NB4 (cell line): ENCODE measurements around the gene SERPINI2.
"Not testable (repeated sequence)": the region's sequence is repeated elsewhere in the genome, so short reads cannot be mapped to it uniquely, and the experiment has no call there.

Source experiments
- DNase-seq: peaks from one replicate; pipeline ENCODE4 v3.0.0; 2010; ENCODE audit warnings: low read depth
- H3K4me3 ChIP-seq: one replicate; pipeline ENCODE4 v1.5.1; 2011; ENCODE audit warnings: mild to moderate bottlenecking, low read depth, low read length, moderate library complexity
- MYC ChIP-seq: IDR thresholded peaks from 2 replicates; pipeline ENCODE4 v1.6.1; 2011; ENCODE audit warnings: low read depth, low read length
- POLR2A ChIP-seq: IDR thresholded peaks from 2 replicates; pipeline ENCODE4 v1.6.1; 2011; ENCODE audit warnings: mild to moderate bottlenecking; ENCODE audit not compliant: insufficient read length; ENCODE audit errors: extremely low read depth
- TF ChIP-seq, protein P1 (sequence below): IDR thresholded peaks from one replicate; pipeline ENCODE4 v1.5.1; 2012; ENCODE audit warnings: low read depth, low read length
- TF ChIP-seq, protein P2 (sequence below): IDR thresholded peaks from 2 replicates; pipeline ENCODE4 v1.6.1; 2011; ENCODE audit warnings: low read depth, low read length

Gene SERPINI2

DNA sequence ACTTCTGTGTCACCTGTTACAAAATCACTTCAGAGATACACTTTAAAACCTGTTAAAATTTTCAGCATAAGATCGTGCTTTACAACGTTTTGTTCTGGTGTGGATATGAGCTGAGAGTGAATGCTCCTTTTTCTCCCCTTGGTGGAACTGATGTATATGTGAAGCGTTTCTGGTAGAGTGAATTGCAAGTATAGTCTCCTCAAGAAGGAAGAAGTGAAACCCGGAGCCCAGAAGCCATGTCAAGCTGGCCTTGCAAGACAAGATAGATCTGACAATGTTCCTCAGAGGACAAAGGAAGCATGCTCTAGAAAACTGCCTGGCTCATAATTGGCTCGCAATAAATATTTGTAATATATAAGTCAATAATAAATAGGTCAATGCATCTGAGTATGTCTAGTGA, 23.6 kb downstream of the SERPINI2 start:
- H3K4me3 ChIP-seq, result no peak overlapping the region
- DNase-seq, result no peak
- TF ChIP-seq POLR2A (no peak), MYC (no peak)
- TF ChIP-seq, protein P1, sequence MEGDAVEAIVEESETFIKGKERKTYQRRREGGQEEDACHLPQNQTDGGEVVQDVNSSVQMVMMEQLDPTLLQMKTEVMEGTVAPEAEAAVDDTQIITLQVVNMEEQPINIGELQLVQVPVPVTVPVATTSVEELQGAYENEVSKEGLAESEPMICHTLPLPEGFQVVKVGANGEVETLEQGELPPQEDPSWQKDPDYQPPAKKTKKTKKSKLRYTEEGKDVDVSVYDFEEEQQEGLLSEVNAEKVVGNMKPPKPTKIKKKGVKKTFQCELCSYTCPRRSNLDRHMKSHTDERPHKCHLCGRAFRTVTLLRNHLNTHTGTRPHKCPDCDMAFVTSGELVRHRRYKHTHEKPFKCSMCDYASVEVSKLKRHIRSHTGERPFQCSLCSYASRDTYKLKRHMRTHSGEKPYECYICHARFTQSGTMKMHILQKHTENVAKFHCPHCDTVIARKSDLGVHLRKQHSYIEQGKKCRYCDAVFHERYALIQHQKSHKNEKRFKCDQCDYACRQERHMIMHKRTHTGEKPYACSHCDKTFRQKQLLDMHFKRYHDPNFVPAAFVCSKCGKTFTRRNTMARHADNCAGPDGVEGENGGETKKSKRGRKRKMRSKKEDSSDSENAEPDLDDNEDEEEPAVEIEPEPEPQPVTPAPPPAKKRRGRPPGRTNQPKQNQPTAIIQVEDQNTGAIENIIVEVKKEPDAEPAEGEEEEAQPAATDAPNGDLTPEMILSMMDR, result no peak
- TF ChIP-seq, protein P2, sequence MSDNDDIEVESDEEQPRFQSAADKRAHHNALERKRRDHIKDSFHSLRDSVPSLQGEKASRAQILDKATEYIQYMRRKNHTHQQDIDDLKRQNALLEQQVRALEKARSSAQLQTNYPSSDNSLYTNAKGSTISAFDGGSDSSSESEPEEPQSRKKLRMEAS, result no peak

DNA sequence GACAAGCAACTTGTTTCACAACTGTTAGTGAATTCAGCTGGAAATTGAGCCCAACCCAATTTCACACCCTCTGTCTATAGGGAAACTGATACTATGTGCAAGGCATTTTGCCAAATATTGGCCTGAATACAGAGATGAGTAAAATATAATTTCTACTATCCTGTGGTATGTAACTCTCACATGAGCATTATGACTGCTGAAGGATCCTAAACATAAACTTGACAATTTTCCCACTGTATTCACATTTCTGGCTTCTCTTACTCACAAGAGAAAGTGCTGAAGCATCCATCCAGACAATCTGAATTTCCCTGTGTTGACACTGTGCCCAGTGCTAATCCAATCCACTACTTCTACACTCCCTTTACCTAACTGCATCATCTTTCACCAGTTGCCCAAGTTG, 28.4 kb downstream of the SERPINI2 start:
- no peak overlapping the region for H3K4me3 ChIP-seq
- TF ChIP-seq MYC, result no peak
- TF ChIP-seq, protein P1, result no peak
- TF ChIP-seq, protein P2, result no peak
- no peak for TF ChIP-seq POLR2A
- no peak for DNase-seq

DNA sequence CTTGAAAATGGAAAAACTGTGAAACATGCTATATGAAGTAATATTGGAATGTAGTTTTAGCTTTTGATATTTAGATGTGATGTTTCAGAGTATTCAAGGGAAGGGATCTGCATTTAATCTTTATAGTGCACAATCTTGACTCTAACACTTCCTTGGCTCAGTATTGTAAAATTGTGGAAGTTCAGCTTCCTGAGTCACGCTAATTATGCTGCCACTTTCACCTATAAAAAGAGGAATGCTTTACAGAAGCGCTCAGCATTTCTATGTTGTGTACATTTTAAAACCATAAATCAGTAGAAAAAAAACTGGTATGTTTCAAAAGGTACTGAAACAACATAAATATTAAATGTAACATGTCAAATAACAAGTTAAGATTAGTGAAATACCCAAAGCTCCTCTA, 32.6 kb downstream of the SERPINI2 start:
- no peak overlapping the region for H3K4me3 ChIP-seq
- TF ChIP-seq, protein P2, result no peak
- no peak for TF ChIP-seq POLR2A
- TF ChIP-seq MYC, result no peak
- TF ChIP-seq, protein P1, result no peak
- no peak for DNase-seq

DNA sequence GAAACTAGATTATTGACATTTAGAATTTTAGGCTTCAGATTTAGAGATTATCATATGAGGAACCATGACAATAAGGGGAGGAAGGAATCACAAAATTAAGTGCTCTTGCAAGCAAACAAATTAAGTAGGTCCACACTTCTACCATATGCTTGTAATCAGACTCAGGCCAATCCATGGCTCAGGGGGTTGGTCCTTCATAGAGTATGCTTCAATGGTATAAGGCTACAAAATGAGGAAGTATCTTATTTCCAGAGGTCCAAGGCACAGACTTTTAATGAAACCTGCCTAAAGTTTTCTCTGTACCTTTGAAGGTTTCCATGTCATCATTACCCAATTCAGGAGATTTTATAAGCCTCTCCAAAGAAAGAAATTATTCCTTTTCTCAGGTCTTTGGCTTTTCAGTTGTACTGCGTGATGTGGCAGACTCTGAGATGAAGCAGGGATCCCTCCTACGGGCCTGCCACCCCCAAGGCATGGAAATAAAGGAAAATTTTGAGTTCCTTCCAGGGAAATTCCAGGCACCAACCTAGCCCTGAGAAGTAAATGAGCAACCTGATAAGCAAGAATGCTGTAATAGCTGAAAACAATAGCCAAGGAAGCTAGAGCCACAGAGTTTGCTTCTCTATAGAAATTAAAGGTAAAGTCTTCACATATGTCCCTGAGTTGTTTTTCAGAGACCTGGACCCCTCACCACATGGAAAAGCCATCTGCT, 36.3 kb downstream of the SERPINI2 start:
- TF ChIP-seq MYC (no peak), POLR2A (no peak)
- TF ChIP-seq, protein P1, result no peak
- TF ChIP-seq, protein P2, result no peak
- H3K4me3 ChIP-seq, result no peak overlapping the region
- DNase-seq, result peak; percentile 4

DNA sequence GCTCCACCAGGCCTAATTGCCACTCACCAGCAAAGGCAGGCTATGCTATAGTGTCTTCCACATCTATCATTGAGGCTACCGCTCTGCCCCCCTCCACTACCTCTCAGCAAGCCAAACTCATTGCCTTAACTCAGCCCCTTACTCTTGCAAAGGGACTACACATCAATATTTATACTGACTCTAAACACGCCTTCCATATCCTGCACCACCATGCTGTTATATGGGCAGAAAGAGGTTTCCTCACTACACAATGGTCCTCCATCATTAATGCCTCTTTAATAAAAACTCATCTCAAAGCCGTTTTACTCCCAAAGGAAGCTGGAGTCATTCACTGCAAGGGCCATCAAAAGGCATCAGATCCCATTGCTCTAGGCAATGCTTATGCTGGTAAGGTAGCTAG, 46.9 kb downstream of the SERPINI2 start:
- not testable (repeated sequence) for H3K4me3 ChIP-seq, DNase-seq

DNA sequence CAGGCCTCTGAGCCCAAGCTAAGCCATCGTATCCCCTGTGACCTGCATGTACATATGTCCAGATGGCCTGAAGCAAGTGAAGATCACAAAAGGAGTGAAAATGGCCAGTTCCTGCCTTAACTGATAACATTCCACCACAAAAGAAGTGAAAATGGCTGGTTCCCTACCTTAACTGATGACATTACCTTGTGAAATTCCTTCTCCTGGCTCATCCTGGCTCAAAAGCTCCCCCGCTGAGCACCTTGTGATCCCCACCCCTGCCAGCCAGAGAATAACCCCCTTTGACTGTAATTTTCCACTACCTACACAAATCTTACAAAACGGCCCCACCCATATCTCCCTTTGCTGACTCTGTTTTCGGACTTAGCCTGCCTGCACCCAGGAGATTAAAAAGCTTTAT, 51.4 kb downstream of the SERPINI2 start:
- not testable (repeated sequence) for DNase-seq, H3K4me3 ChIP-seq

DNA sequence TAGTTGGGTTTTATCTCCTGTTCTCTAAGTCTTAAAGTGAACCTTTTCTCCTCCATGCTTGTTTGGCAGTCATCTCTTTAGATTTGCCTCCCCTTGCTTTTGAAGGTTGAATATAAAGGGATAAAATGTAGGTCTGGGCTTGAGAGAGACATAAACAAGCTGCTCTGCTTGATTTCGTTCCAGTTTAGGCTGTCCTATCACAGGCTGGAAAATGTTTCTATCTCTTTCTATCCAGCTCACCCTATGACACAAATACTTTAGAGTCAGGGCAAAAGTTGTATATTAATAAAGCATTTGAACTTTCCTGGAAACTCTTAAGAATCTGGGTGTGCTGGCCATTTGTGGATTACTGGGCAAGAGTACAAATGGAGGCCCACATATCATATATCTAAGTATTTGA, 64.2 kb downstream of the SERPINI2 start:
- DNase-seq, result no peak
- no peak for TF ChIP-seq POLR2A
- TF ChIP-seq MYC, result no peak
- TF ChIP-seq, protein P1, result no peak
- TF ChIP-seq, protein P2, result no peak

More for the DNA sequence above, 64.2 kb downstream of the SERPINI2 start:
- H3K4me3 ChIP-seq, result no peak overlapping the region
